Epidermal melanocyte (primary cell): Measurements from ENCODE around the gene OR6C2.
"Not testable (repeated sequence)": the region's sequence is repeated elsewhere in the genome, so short reads cannot be mapped to it uniquely, and the experiment has no call there.

Source experiments
- DNase-seq: peaks from one replicate; pipeline ENCODE4 v3.0.0; 2011; ENCODE audit warnings: low spot score; ENCODE audit not compliant: insufficient read length

Gene OR6C2

GRCh38 chr12:55472264-55472663 lies 28.4 kb downstream of the OR6C2 start:
- no peak for DNase-seq

- DNase-seq, result not testable (repeated sequence)
Observed at GRCh38 chr12:55479136-55479535, 35.3 kb downstream of the OR6C2 start.

GRCh38 chr12:55484284-55484683 lies 40.4 kb downstream of the OR6C2 start:
- DNase-seq, result not testable (repeated sequence)

- DNase-seq, result no peak
Observed at GRCh38 chr12:55492078-55492477, 48.2 kb downstream of the OR6C2 start, which contains the start of gene OR6C68. OR6C68 (plus strand) TSS chr12:55492378; CDS start chr12:55492378, 0 bp downstream.

GRCh38 chr12:55495490-55495889 lies 51.6 kb downstream of the OR6C2 start:
- DNase-seq, result no peak

GRCh38 chr12:55499231-55499630 lies 55.4 kb downstream of the OR6C2 start:
- no peak for DNase-seq

GRCh38 chr12:55499810-55500252 lies 56.0 kb downstream of the OR6C2 start:
- no peak for DNase-seq

GRCh38 chr12:55501601-55502000 lies 57.7 kb downstream of the OR6C2 start:
- no peak for DNase-seq
